Retina (tissue), 1 donor: ENCODE measurements around the gene RAB22A.

Experiments
- DNase-seq: peaks from one replicate; pipeline ENCODE4 v3.0.0-alpha.2; 2016

RAB22A gene

GRCh38 chr20:58416835-58417234 is 107.3 kb downstream of the RAB22A start:
- no peak for DNase-seq
